Measurements from ENCODE around the gene POLR2H.

- TF ChIP-seq EZH2phosphoT487 (IDR thresholded peaks at IDR 0.05; ENCODE audit: insufficient read depth, low read depth): no peak
- no peak for TF ChIP-seq EZH2 (IDR thresholded peaks at IDR 0.05; ENCODE audit: insufficient read depth, poor library complexity, severe bottlenecking)
Observed at GRCh38 chr3:184314700-184315542, 46.6 kb upstream of the POLR2H start.

Measured in GM23248 (cell line).